ENCODE measurements around the gene KIFC1.
"Not testable (repeated sequence)": the region's sequence is repeated elsewhere in the genome, so short reads cannot be mapped to it uniquely, and the experiment has no call there.

KIFC1 gene, protein sequence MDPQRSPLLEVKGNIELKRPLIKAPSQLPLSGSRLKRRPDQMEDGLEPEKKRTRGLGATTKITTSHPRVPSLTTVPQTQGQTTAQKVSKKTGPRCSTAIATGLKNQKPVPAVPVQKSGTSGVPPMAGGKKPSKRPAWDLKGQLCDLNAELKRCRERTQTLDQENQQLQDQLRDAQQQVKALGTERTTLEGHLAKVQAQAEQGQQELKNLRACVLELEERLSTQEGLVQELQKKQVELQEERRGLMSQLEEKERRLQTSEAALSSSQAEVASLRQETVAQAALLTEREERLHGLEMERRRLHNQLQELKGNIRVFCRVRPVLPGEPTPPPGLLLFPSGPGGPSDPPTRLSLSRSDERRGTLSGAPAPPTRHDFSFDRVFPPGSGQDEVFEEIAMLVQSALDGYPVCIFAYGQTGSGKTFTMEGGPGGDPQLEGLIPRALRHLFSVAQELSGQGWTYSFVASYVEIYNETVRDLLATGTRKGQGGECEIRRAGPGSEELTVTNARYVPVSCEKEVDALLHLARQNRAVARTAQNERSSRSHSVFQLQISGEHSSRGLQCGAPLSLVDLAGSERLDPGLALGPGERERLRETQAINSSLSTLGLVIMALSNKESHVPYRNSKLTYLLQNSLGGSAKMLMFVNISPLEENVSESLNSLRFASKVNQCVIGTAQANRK

DNA sequence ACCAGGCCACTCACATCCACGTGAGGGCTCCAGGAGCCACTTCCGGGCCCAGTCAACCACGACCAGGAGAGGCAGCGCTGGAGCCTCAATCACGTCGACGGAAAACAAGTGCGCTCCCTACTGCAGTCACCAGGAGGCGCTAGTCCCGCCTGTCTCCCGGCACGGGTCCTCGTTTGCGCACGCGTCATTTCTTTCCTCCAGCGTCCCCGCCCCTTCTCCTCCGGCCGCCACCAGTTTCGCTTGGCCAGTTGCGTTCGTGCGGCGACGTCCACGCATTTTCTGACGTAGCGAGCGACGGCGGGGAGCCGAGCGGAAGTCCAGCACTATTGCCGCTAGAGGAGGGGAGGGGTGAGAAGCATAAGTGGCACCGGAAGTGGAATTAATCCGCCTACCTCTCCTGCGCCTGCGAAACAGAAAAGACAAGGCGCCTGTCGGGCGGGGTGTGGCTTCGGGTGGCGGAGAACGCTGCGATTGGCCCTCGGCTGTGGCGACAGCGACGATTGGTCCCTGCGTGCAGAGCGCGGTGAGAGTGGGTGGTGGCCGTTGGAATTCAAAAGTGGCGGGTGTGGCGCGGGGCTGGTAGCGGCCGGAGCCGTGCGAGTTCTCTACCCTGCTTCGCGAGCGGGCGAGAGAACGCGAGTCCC, at the start of gene KIFC1:
TSS of gene KIFC1 (plus strand) at position 546 of the 644 bp plus-strand sequence. CDS start 163 bp downstream, outside the sequence.
- DNase-seq, result peak; percentile 98 to 99

DNA sequence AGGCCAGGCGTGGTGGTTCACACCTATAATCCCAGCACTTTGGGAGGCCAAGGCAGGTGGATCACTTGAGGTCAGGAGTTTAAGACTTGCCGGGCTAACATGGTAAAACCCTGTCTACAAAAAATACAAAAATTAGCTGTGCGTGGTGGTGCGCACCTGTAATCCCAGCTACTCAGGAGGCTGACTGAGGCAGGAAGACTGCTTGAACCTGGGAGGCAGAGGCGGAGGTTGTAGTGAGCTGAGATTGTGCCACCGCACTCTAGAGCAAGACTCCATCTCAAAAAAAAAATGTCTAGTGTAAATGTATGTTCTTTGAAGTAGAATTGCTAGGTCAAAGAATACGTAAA, 48.0 kb upstream of the KIFC1 start:
- DNase-seq, result not testable (repeated sequence)

DNA sequence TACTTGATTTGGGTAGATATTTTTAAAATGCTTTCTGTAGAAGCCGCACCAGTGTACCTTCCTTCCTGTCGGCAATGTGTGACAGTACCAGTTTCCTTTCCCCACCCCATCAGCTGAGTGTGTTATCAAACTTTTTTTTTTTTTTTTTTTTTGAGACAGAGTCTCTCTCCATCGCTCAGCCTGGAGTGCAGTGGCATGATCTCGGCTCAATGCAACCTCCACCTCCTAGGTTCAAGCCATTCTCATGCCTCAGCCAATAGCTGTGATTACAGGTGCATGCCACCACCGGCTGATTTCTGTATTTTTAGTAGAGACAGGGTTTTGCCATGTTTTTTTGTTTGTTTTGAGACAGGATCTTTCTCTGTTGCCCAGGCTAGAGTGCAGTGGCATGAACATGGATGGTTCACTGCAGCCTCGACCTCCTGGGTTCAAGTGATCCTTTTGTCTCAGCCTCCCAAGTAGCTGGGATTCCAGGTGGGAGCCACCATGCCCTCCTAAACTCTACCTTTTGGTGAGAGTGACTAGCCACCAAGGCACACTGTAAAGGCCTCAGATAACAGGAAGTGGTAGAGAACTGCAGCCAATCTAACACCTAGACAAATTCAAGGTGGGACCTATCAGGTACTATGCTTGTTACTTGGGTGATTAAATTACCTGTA, 47.5 kb upstream of the KIFC1 start:
- no peak for DNase-seq

DNA sequence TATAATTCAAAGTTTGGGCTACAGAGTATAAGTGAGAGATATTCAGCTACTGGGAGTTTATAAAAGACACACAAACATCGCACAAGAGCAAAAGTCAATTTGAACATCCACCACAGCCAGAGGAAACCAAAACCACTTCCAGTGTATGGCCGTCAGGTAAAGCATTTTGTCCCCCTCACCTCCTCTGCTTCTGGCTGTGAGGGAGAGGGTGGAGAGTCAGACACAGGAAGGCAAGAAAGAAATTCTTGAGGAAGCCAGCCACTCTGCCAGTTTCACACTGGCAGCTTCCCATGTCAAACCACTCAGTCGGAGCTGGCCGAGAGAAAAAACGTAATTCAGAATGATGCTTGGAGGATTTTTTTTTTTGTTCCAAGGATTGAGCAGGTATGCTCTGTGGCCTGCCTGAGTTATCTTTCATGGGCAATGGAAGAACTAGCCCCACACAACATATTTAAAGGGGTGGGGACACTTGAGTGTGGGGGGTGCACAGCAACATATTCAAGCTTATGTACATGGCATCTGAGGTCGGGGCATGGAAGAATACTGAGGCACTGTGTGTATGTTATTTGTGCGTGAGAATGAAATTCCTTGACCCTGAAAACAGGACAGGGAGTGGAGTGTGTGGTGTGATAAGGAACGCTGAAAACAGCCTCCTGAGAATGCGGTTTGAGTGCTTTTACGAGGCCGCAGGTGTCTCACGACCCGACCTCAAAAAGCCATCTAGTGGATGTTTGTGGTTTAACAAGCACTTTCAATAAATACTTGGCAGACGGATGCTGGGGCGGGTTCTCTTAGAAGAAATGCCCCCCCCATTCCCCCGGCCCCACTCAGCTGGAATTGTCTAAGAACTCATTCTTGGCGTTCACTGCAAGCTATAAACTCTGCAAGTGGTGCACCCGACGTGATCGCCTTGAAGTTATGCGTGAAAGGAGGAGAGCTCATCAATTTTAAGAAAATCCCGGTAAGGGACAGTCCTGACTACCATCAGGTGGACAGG, 46.6 kb upstream of the KIFC1 start:
- peak; percentile 33 to 72 for DNase-seq

DNA sequence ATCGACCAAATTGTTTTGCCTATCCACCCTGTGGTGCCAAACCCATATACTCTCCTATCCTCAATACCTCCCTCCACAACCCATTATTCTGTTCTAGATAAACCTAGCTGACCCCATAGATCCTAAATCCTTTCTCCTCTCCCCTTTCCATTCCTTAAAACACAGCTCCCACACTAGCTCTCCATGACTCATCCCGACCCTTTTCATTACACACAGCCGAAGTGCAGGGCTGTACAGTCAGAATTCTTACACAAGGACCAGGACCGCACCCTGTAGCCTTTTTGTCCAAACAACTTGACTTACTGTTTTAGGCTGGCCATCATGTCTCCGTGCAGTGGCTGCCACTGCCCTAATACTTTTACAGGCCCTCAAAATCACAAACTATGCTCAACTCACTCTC, 44.7 kb upstream of the KIFC1 start:
- DNase-seq, result not testable (repeated sequence)

DNA sequence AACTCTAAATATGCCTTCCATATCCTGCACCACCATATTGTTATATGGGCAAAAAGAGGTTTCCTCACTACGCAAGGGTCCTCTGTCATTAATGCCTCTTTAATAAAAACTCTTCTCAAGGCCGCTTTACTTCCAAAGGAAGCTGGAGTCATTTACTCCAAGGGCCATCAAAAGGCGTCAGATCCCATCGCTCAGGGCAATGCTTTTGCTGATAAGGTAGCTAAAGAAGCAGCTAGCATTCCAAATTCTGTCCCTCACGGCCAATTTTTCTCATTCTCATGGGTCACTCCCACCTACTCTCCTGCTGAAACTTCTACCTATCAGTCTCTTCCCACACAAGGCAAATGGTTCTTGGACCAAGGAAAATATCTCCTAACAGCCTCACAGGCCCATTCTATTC, 43.8 kb upstream of the KIFC1 start:
- no peak for DNase-seq

DNA sequence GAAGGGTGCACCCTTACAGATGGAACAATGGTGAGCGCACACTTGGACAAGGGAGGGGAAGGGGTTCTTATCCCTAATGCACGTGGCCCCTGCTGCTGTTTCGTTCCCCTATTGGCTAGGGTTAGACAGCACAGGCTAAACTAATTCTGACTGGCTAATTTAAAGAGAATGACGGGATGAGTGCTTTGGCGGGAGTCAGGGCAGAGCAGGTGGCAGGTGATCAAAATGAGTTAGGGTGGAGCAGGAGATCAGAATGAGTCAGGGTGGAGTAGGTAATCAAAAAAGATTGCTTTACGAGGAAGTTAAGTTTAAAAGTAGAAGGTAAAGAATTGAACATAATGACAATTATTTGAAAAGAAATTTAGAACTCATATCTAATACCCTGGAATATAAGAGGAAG, 35.8 kb upstream of the KIFC1 start:
- DNase-seq, result not testable (repeated sequence)

DNA sequence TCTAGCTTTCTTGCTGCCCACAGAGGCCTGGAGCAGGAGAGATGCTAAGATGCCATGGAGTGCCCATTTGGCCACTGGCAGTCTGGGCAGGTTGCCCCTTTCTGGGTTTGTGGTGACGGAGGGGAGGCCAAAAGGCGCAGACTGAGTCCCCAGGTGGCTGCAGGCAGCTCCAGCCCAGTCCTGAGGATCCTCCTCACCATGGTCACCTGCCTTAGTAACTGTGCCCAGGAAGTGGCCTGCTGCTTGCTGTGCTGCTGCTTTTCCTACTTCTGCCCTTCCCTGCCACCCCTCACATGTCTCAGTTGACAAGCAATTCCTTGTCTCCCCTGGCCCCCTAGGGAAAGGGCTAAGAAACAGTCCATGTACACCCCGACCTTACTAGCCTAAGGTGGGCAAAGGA, 35.3 kb upstream of the KIFC1 start:
- DNase-seq, result no peak

DNA sequence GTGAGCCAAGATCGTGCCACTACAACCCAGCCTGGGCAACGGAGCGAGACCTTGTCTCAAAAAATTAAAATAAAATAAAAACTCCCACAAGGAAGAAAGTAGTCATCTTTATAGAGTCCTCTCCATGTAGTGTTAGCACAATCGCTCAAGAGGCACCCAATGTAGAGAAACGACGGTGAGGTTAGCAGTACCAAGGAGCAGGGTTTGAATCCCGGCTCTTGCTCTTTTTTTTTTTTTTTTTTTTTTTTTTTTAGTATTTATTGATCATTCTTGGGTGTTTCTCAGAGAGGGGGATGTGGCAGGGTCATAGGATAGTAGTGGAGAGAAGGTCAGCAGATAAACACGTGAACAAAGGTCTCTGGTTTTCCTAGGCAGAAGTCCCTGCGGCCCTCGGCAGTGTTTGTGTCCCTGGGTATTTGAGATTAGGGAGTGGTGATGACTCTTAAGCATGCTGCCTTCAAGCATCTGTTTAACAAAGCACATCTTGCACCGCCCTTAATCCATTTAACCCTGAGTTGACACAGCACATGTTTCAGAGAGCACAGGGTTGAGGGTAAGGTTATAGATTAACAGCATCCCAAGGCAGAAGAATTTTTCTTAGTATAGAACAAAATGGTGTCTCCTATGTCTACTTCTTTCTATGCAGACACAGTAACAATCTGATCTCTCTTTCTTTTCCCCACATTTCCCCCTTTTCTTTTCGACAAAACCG, 34.3 kb upstream of the KIFC1 start:
- not testable (repeated sequence) for DNase-seq

DNA sequence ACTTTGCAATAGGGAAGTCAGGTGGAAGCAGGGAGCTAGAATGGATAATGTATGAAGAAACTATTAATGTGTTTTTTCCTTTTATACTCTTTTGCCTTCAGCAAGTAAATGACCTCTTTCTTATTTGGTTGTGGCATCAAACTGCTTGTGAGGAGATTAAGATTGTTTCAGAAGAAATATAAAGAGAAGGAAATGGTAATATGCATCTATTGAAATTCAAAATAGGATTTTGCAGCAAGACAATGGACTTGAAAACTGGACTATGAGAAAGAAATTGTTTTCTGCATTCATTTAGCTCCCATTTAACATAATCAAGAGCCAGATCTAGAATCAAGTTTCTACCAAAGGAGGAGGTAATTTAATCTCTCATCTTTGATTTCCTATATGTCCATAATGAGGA, 32.3 kb upstream of the KIFC1 start:
- no peak for DNase-seq

DNA sequence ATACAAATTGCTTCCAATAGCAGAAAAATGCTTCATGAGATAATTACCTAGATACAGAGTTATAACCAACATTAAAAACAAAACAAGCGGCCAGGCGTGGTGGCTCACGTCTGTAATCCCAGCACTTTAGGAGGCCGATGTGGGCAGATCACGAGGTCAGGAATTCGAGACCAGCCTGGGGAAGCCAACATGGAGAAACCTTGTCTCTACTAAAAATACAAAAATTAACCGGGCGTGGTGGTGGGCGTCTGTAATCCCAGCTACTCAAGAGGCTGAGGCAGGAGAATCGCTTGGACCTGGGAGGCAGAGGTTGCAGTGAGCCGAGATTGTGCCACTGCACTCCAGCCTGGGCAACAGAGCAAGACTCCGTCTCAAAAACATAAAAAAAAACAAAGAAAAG, 28.1 kb upstream of the KIFC1 start:
- DNase-seq, result not testable (repeated sequence)

DNA sequence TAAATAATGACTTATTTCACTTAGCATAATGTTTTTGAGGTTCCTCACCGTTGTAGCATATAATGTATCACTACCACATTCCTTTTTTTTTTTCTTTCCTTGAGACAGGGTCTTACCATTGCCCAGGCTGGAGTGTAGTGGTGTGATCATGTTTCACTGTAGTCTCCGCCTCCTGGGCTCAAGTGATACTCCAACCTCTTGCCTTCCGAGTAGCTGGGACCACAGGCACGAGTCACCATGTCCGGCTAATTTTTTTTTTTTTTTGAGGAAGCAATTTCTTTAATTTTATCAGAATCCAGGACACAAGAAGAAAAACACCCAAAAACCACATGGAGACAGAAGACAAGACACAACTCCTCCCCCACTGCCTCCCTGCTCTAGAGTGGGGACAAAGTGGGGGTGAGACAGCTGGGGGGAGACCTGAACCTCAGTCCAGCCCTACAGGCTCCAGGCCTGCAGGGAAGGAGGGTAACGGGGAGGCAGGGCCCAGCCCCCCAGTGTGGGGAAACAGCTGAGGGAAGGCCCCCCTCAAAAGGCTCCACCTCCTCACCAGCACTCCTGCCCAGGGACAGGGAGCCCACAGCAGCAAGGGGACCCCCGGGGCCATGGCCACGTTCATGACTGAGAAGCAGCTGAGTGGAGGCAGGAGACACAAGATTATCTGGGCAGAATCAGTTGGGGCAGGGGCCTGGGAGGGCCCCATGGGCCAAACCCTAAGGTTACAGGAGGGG, 27.0 kb upstream of the KIFC1 start:
- not testable (repeated sequence) for DNase-seq

DNA sequence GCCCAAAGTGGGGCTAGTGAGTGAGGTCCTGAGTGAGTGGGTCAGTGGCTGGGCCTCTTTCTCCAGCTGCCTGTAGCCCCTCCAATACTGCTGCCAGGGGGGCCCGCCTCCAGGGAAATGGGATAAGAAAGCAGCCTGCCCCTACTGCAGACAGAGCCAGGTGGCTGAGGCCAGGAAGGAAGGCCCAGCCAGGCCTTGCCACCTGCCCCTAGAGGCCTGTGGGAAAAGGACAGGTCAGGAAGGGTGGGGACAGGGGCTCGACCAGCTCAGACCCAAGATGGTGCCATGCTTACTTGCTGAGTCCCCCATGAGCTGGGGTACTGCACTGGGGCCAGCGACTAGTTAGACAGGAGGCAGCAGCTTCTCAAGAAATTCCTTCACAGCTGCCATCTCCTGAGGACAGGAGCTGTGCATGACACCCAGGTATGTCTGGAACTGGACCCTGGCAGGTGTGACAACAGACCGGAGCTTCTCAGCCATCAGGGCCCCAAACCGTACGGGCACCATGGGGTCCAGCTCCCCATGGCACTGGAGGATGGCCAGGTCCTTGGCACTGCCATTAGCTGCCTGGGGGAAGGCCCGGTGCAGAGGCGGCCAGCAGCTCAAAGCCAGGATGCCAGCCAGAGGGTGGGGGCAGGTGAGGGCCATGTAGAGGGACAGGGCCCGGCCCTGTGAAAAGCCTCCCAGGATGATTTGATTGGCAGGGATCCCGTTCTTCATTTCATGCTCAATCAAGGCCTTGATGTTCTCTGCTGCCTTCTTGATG, 26.2 kb upstream of the KIFC1 start:
- not testable (repeated sequence) for DNase-seq

DNA sequence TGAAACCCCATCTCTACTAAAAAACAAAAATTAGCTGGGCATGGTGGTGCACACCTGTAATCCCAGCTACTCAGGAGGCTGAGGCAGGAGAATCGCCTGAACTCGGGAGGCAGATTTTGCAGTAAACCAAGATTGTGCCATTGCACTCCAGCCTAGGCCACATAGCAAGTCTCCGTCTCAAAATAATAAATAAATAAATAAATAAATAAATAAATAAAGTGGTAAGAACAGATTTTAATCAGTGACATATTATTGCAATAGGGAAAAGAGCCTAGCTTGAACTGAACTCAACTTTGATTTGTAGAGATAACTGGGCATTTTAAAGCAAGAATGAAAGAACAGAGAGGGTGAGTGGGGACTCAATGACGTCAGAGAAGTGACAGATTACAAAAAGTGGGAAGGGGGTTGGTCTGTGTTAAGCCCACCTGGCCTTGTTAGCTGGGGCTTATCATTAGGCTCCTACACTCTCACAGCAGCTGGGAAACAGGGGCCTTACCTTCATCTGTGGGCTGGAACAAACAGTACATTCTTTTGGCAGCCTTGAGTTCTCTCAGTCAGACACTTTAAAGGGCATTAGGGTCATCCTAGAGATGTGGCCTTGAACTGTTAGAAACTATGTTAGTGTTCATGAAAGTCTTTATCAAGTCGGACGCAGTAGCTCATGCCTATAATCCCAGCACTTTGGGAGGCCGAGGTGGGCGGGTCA, 24.5 kb upstream of the KIFC1 start:
- no peak for DNase-seq

DNA sequence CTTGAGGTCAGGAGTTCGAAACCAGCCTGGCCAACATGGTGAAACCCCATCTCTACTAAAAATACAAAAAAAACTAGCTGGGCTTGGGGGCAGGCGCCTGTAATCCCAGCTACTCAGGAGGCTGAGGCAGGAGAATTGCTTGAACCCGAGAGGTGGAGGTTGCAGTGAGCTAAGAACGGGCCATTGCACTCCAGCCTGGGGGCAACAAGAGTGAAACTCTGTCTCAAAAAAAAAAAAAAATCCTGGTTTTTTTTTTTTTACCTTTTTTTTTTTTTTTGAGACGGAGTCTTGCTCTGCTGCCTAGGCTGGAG, 24.0 kb upstream of the KIFC1 start:
- not testable (repeated sequence) for DNase-seq

DNA sequence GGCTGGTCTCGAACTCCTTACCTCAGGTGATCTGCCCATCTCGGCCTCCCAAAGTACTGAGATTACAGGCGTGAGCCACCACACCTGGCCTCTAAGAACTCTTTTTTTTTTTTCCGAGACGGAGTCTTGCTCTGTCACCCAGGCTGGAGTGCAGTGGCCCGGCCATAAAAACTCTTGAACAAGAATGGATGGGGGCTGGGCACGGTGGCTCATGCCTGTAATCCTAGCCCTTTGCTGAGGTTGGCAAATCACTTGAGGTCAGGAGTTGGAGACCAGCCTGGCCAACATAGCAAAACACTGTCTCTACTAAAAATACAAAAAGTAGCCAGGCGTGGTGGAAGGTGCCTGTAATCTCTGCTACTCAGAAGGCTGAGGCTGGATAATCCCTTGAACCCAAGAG, 19.7 kb upstream of the KIFC1 start:
- DNase-seq, result not testable (repeated sequence)

DNA sequence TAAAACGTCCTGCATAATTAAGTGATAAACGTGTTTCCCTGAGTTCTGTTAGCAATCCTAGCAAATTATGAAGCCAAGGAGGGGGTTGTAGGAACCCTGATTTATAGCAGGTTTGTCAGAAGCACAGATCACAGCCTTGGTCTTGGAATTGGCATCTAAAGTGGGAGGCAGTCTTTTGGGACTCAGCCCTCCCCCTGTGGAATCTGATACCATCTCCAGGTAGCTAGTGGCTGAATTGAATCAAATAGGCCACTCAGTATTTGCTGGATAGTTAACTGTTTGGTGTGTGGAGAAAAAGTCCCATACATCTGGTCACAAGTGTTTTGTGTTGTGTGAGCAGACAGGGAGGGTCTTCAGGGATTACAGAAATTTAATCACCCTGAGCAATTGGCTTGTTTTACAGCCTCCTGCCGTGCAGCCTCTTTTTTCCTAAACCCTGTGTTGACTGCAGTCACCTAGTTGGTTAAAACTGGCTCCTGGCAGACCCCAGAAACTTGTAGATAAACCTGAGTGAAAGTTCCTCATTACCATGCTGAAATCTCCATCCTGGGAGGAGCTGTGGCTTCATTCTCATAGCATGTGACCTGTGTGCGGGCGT, 19.0 kb upstream of the KIFC1 start:
- no peak for DNase-seq

DNA sequence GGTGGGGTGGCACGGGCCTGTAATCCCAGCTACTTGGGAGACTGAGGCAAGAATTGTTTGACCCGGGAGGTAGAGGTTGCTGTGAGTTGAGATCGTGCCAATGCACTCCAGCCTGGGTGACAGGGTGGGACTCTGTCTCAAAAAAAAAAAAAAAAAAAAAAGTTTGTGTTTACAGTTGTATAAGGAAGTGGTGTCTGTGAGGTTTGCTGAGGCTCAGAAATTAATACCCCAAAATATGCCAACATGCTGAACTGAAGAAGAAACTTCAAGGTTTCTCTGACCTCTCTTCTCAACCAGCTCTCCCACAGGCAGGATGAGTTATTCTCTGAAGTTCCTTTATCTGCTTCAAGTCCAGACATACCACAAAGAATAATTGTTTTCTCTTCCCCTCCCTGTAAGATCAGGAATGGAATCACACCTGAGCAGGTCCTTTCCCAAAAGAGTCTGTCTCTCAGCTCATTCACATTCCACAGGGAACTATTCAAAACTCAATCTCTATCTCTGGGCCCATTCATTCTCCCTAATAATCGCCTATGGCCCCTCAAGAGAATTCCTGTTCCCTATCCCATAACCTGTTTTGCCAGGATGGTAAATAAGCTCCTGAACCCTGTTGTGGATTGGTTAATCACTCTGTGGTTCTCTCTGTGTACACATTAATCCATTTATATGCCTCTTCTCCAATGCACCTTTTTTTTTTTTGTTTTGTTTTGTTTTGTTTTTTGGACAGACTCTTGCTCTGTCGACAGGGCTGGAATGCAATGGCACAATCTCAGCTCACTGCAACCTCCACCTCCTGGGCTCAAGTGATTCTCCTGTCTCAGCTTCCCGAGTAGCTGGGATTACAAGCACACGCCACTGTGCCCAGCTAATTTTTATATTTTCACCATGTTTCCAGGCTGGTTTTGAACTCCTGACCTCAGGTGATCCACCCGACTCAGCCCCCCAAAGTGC, 17.4 kb upstream of the KIFC1 start:
- no peak for DNase-seq
